ENCODE results near the gene SORL1.

Gene SORL1

DNA sequence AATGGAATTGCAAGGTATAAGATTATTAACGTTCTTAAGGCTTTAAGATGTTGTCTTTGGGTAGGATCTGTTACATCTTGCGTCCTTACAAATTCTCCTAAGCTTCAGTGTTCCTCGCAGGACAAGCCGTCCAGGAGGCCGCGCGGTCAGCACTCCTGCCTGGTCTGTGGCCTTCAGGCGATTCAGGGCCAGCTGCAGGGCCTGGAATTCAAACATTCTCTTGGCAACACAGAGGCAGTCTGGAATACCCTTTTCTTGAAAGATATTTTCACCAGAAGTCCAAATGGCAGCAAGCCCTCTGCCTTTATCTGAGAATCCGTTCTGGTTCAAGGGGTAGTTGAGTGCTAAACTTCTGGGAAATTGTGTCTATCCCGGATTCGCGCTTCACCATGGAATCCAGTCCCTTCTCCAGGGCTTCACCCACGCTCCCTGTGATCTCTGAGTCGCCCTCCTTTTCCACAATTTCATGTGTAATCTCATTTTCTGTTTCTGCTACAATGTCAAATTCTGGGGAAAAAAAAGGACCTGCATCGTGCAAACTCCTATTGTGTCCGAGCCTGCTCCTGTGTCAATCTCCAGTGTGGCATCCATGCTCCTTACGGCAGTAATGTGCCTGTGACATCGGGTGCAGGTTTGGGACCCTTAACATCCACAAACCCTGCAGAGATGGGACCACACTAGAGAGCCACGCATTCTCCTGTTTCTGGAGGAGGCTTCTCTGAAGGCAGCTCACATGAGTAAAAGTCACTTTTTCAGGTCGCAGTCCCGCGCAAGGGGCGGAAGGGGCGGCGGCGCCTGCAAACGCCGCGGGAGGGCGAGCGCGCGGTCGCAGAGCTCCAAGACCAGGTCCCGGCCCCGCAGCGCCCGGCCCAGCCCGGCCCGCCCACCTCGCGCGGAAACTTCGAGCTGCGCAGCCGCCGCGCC lies 25.4 kb upstream of the SORL1 start:
- peak in 4 of 5 donors; percentile 21 to 58 (median 34) for DNase-seq

DNA sequence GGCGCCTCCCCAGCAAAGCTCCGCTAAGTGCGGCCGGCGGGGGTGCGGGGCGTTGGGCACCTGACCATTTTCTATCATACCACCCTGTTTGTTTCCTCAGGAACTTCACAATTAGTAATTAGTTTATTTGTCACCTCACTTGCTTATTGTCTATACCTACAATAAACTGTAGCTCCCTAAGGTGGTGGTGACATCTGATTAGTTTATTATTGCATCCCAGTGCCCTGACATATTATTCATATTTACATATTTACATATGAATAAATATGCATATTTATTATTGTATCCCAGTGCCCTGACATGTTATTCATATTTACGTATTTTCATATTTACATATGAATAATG lies 24.7 kb upstream of the SORL1 start:
- no peak for DNase-seq

DNA sequence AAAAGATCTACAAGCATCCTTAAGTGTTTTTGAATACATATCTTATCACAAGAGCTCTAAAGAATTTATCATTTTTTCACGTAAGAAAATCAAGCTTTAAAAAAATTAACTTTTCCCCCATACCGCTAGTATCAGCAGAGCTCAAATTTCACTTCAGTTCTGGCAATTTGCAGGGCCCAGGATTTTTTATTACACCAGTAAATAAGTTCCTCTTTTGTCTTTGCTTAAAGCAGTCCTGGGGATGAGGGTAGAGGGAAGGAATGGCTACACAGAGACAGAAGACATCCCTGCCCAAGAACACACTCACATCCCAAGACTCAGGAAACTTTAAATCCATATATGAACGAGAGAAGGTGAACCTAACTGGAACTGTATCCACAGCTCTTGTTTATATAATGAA lies 22.6 kb upstream of the SORL1 start:
- DNase-seq: no peak

DNA sequence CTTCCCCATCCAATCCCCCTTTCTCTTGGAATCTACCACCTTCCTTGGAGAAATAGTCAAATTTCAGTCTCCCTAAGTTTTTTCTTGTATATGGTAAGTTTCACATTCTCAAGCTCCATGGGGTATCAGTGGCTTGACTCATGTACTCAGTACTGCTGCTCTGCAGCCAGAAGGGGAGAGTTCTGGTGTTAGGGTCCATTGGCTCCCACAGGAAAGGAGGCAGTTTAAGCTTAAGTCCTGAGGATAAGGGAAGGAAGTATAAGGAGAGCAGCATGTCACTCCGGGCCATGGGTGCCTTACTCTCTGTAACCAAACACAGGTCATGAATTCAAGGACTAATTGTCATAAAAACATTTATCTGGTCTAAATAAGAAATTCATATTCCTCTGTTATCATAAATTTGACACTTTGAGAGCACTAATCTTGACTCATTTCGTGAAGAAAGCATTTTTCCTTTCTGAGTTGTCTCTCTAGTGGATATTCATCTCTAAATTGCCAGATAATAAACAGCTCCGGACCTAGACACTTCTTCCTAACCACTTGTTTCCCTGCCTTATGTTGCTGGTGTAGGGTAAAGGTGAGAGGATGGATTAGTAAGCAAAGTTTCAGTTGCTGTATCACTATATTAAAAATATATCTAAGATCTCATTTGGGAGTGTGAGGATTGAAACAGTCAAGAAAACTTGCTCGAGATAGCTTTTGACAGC lies 20.1 kb upstream of the SORL1 start:
- peak in 1 of 5 donors; percentile 69 for DNase-seq

DNA sequence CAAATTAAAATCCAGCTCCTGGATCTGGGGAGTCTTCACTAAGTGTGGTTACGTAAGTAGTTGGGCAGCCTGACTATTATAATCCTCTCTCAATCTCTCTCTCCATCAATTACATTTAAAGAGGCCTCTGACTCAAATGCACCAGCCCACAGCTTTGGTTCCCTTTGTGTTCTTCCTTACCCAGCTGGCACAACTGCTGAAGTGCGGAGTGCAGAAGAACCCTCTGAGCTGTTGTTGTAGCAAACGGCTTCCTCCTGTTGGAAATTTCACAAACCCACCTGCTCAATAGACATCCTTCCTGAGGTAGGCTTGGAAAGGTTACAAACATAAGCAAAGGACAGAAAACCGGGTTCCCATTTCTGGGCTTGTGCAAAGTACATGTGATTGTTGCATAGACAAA lies 17.0 kb upstream of the SORL1 start:
- DNase-seq: no peak

DNA sequence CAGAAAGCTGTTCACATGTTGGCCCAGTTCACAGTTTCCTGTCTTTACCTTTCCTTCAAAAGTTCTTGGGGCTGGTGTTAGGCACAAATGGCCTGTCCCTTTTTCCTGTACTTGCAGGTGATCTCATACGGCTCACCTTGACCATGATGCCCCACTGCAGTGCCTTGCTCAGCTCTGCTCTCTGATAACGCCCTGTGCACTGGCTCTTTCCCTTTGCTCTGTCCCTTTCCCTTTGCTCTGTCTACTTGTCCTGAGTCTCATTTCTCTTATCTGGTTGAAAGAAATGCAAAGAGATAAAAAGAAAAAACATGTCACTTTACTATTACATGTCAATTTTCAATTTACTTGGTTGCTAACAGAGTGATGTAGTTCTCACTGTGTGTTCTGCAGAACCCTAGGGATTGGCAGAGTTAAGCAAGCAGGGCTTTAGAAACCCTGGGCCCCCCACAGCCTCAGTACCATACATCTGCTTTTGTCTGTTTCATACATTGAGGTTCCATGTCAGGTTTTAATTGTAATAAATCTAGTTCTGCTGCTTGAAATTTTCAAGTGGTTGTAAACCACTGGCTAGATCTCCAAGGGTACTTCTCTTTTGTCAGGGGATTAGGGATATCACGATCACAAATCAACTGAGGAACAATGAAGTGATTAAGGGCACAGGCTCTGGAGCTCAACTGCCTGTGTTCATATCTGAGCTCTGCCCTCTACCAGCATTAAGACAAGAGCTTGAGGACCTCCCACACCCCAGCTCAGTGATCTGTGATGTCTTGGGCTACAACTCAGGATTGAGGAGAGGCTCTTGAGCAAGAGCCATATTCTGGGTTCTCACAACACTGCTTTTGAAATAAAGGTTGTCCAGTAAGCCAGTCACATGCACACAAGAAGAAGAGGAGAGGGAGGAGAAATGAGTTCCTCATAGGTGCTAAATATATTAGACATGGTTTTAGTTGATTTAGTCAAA lies 16.3 kb upstream of the SORL1 start:
- DNase-seq: no peak

DNA sequence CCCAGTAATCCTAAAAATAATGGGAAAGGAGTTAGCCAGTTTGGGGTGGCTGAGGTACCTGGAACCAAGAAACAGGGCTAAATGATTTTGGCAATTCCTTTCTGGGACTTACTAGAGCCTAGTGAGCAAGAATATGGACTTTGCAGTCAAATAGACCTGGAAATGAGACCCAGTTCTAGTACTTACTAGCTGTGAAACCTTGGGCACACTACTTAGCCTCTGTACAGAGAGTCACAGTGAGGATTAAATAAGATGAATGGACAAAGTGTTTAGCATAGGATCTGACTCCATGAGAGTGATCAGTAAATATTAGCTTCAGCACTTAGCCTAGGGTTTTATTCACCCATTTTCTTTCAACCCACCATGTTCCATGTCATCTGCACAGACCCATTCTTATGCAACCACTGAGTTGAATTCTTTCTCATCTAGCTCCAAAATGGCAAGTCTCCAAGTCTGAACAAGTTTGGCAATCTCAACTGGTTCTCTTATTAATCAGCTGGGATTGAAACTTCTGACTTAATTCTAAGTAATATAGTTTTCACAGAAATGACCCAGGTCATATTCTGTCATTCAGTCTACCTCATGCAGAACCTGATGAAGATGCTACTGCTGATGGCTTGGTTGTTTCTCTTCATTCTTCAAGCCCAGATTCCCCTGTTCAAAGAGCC lies 15.0 kb upstream of the SORL1 start:
- DNase-seq: no peak

DNA sequence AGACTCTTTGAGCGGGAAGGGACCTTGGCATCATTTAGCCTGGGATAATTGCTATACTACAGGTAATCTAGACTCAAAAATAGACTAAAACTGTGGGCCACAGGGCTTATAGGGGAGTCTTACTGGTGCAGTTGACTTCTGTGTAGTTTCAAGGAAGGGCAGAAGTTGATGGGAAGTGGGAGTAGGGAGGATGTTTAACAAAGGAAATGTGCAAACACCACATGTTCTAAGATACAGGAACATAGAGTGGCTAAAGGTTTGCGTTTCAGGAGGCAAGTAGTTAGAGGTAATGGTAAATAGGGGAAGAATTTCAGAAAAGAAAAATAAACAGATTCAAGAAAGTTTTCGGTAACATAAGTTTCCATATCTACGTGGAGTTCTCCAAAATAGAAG lies 14.4 kb upstream of the SORL1 start:
- DNase-seq: no peak

DNA sequence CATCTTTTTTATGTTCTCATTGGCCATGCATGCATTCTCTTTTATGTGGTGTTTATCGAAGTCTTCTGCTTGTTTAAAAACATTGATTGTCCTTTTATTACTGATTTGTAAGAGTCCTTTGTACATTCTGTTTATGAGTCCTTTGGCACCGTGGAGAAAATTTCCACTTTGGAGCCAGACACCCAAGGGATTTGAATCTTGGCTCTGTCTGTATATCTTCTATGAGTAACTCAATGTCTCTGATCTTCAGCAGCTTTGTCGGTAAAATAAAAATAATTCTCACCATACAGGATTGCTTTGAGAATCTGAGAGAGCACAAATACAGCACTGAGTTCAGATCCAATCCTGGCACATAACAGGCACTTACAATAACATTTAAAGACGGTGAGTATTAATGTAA lies 12.8 kb upstream of the SORL1 start:
- no peak for DNase-seq

DNA sequence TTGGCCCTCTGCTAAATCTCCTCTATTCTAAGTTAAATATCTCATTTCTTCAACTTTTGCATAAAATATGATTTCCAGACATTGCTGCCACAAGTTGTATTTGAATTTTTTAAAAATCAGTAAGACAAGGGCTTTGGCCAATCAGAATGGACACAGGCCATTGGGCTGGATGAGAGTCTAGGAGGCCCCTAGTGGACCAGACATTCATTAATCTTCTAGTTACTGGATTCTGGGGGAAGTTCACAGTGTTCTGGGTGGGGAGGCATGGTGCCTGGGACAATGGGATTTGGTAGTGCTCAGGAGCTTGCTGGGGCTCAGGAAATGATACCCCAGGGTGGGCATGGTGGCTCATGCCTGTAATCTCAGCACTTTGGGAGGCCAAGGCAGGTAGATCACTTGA lies 12.4 kb upstream of the SORL1 start:
- DNase-seq: no peak

DNA sequence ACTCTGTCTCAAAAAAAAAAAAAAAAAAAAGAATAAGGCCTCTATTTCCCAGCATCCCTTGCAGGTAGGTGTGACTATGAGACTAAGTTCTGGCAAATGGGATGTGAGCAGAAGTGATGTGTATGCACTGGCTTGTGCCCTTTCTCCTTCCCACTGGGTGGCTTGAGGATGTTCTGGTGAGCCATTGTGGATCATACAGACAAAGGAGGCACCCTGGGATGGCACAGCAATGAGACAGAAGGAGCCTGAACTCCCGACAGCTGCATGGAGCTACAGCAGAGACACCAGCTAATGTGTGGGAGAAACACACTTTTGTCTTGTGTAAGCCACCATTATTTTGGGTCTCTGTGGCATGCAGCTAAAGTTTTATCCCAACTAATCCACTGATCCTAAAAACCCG lies 10.6 kb upstream of the SORL1 start:
- no peak for DNase-seq

DNA sequence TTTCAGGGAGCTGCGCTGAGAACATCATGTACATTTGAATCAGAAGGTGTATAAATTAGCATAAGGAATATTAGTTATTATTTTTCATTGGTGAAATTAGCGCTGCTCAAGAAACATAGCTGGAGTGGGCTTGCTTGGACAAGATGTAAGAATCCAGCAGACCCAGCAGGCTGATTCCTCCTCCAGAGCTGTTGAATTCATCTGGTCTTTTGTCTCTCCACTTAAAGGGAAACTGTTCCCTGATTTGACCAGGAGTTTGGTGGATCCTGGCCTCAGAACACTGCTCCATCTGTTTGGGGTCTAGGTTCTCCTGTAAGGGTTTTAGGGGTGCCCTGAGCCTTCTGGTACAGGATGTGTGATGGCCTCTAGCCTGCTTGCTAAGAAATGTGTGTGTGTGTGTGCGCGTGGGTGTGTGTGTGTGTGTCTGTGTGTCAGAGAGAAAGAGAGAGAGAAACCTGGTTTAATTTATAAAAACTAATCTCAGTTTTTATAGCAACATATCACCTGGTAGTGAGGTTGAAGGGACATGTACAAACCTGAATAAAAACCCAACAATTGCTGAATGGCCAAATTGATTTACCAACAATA lies 8.3 kb upstream of the SORL1 start:
- no peak for DNase-seq

DNA sequence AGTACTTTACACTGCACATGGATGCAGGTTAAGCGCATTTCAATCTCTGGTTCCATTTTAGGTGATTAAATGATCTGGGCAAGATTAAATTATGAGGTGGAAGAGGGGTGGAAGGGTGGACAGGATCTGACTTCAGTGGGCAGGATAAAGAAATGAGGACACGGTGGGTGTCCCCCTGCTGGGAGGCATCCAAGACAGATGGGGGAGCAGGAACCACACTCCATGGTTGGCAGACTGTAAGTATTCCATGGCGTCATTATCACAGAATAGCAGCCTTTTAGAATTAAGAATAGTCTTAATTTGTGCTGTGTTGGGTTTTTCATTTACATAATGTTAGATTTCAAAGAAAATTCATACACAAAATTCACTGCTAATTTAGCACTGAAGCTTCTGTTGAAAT lies 7.6 kb upstream of the SORL1 start:
- no peak for DNase-seq

DNA sequence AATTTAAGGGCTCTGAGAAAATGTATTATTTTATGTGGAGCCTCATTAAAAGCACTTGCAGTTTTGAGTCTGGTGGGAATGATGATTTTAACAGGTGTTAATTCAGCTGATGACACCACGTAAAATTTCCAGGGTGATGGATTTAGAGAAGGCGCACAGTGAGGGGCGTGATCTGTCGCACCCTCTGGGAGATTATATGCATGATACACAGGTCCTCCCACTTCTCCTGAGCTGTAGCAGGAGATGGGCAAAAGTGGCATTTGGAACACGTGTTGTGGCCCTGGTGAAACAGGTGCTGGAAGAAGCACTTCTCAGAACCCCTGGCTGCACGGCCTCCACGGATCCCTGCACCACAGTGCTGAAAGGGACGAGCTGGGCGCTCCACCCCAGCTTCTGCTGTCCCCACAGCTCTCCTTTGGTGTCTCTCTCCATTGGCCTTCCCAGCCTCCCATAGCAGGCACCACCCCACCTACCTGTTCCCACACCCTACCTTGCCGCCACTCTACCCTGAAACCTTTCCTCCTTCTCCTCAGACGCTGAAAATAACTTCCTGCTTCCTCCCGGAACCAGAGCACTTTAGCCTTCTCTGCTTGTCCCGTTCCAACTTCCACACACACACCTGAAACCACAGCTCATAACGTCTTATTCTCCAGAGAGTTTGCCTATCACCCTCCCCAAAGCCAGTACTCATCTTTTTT lies 6.9 kb upstream of the SORL1 start:
- no peak for DNase-seq

DNA sequence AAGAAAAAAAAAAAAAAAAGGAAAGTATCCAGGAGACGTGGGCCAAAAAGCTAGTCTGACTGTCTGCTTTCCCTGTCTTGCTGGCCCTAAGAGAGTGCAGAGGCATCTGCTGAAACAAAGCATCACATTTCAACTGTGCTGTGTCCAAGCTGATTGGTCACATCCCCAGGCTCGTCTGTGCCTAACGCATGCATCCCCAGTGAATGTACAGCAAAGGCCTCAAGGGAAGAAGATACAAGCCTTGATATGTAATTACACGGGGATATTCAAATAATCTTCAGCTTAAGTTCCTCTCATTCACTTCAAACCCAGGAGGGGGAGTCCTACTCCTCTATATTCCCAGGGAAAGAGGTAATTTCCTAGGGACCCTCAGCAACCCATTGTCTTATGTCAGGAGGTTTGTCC lies 5.4 kb upstream of the SORL1 start:
- DNase-seq: no peak

DNA sequence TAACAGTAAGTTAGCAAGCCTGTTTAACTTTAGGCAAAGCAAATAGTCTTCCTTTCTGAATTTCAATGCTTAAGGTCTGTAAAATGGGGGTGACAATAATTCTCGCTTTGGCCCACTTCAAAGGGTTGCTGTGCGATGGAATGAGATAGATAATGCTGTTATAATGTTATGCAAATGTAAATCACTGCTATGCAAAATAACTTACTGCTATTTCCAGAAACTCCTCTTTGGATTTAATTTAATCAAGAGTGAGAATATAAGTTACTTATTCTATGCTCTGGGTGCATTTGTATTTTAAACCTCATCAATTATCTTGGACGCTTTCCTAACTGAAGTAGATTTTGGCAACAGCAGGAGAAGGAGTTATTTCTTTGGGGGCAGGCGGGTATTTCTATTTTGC lies 4.1 kb upstream of the SORL1 start:
- DNase-seq: no peak

DNA sequence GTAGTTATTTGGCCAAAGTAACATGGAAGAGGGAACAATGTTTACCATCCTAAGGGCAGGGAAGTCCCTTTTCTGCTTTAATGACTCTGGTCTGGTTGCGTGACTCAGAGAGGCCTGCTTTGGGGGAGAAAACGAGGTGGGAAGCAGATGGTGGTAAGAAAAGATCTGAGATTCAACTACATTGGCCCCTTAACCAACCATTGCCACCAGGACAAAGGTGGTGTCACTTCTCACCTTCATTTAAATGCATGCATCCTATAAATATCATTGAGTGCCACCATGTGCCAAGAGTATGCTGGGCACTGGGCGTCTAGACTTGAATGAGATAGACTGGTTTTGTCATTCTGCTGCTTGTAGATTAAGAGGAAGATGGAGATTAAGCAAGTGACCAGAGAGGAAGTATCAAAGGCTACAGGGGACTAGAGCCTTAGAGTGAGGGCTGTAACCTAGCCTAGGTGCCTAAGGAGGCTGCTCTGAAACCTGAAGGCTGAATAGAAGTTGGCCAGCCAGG lies 3.6 kb upstream of the SORL1 start:
- DNase-seq: no peak

DNA sequence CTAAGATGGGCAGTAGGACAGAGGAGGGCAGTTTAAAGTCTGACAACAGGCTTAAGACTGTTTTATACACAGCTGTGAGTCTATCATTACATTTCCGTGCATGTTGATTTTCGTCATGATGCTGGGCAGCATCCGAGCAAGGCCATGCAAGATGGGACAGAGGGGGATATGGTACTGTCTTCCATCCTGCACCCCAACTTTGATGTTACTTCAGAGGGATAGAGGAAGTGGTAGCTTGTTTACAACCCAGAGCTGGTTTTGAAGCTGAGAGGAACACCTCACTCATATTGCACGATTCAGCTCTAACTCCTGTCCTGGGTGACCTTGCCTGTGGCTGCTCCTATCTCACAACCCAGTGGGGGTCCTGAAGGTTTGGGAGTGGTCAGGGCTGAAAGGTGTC lies 3.0 kb upstream of the SORL1 start:
- peak in 1 of 5 donors; percentile 60 for DNase-seq

DNA sequence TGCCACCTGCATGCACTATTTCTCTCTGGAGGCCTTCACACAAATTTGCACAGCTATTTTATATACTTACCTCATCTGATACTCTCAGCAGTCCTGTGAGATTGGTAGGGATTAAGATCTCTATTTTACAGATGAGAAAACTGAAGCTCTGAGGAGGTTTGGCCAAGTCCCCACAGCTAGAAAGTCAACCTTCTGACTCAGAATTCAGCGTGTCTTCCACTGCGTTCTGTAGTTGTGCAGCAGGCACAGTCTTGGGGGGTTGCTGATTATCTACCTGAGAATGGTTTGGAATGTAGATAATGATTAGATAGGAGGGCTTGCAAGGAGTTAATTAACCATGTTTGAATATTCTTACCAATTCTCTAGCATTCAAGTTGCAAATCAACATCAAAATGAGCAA lies 2.5 kb upstream of the SORL1 start:
- peak in 1 of 5 donors; percentile 23 for DNase-seq

DNA sequence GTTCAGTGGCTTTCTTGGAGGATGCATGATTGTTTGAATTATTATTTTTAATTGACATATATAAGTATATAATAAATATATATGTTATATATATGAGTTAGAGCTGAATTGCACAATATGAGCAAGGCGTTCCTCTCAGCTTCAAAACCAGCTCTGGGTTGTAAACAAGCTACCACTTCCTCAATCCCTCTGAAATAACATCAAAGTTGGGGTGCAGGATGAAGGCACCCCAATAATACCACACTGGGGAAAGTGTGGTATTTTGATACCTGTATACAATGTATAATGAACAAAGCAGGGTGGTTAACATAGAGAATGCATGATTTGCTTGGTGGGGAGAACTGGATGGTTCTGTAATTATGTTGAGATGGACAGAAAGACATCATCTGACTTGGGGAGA lies 1.7 kb upstream of the SORL1 start:
- peak in 1 of 5 donors; percentile 40 for DNase-seq
